ENCODE measurements around the gene LAMA5.

The LAMA5 gene

DNA sequence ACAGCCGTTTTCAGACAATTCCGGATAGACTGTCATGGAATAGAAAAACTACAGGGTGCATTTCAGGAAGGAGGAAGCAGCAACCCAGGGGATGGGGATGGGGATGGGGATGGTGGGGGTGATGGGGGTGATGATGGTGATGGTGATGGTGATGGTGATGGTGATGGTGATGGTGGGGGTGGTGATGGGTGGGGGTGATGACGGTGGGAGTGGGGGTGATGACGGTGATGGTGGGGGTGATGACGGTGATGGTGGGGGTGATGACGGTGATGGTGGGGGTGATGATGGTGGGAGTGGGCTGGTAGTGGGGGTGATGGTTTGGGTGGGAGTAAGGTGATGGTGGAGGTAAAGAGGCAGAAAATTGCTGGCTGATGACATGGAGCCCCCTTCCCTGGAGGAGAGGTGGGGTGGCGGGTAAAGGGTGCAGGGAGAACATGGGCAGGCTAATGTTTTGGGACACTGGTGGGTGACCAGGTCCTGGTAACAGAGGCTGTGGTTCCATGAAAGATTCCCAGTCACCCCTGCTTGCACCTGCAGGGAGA, 17.5 kb downstream of the LAMA5 start:
- no peak for DNase-seq (ENCODE audit: low read depth in 2 of 2)

DNA sequence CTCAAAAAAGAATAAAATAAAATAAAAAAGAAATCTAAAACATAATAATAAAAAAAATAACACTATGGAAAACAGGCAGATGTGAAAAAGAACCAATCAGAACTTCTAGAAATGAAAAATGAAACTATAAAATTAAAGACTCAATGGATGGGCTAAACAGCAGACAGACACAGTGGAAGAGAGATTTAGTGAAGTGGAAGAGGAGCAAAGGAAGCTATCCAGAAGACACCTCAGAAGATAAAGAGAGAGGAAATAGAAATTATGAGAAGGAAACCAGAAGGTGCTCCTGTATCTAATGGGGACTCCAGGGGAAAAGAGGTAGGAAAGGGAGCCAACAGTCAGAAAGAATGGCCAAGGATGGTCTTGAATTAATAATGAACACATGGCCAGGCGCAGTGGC, 18.5 kb downstream of the LAMA5 start:
- no peak for DNase-seq (ENCODE audit: low read depth in 2 of 2)

DNA sequence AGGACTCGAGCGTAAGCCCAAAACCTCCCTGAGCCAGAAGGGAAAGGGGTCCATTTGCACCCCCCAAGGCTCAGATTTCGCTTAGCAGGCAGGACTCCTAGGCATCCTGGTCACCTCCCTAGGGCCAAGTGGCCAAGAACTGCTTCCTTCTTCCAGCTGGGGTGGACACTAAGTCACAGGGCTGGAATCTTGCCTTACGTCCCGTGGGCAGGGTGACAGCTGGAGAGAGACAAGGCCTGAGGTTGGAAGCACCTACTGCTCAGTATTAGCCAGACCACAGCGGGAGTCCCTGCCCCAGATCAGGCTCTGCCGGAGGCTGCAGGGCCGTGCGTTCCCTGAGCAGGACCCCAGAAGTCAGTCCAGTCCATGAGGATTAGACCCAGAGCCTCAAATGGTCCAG, 19.7 kb downstream of the LAMA5 start:
- DNase-seq (ENCODE audit: low read depth in 2 of 2), result no peak

DNA sequence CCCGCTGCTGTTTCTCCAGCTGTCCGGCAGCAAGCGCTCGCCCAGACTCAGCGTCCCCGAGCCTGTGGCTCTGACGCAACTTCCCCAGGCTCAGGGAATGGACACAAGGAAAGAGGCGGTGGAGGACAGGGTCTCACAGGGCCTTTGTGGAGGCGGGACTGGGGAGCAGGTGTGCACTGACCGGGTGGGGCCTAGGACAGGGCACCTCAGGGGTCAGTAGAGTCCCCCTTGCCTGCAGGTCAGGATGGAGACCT, 20.0 kb downstream of the LAMA5 start:
- no peak for DNase-seq (ENCODE audit: low read depth in 2 of 2)

DNA sequence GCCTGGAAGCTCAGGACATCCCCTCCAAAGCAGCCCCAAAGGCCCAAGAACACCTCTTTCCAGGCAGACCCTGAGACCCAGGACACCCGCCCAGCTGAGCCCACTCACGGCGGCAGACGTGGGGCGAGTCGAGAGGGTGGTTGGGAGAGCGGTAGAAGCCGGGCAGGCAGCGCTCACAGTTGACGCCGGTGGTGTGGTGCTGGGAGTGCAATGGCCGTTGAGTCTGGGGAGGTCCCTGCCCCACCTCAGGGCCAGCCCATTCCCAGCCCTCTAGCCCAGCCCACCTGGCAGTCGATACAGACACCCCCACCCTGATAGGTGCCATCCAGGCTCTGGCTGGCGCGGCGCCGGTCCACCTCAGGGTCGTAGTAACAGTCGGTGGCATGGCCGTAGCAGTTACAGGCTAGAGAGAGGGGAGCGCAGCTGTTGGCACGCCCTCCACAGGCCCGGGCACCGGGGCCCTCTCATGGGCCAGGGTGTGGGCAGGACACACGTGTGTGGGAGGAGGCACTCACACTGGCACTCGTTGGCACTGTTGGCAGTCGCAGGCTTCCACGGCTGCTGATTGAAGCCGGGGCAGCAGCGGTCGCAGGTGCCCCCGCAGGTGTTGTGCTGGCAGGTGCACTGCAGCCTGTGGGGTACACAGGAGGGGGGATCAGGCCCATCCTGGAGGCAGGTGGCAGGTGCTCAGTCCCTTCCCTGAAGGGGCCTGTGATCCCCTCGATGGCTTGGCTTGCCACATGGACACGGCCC, 20.5 kb downstream of the LAMA5 start:
- DNase-seq (ENCODE audit: low read depth in 2 of 2), result no peak

DNA sequence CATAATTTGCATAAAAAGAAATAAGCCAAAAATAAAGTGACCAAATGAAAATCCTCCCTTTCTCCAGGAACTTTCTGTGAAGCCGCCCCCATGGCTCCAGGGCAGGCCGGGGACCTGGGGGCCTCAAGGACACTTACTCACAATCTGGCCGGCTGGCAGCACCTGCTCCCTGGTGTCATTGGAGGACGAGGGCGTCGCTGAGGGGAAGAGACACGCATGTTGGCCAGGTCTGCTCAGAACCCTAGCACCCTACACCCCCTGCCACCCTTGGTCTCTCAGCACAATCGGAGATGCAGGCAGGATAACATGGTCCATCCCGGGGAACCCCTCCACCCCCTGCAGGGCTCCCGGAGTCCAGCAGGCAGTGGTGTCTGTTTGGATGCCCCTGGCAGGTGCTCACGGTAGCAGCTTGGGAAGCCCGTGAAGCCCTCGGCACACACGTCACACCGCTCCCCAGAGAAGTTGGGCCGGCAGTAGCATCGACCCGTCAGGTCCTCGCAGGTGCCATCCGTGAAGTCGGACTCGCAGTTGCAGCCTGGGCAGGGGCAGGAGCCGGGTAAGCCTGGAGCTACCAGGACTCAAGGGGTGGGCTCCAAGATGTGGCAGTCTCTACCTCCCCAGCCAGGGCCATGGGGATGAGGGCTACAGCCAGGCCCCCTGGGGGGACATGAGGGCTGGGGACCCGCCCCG, 21.3 kb downstream of the LAMA5 start:
- no peak for DNase-seq (ENCODE audit: low read depth in 2 of 2)

DNA sequence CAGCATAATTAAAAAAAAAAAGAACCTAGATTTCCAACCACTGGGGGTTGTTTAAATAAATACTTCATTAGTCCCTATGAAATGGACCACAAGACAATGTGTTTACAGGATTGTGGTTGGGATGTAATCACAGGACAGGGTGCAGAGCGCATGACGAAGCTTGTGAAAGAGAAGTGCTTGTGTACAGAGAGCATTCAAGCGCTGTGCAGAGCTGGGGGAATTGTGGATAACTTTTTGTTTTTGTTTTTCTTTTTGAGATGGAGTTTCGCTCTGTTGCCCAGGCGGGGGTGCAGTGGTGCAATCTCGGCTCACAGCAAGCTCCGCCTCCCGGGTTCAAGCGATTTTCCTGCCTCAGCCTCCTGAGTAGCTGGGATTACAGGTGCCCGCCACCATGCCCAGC, 22.3 kb downstream of the LAMA5 start:
- DNase-seq (ENCODE audit: low read depth in 2 of 2), result no peak

DNA sequence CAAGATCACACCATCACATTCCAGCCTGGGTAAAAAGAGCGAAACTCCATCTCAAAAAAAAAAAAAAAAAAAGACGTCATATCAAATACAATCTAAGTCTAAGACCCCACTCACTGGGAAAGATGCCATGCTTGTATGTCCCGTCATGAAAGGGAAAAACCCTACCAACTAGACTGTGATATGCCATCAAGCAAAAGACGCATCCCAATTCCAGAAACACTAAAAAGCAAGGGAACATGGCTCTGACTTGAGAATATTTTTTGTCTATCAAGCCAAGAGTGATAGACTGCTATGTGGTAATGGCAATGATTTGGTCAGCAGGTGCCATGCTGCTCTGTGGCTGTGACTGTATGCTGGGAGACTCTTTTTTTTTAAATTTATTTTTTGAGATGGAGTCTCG, 23.0 kb downstream of the LAMA5 start:
- no peak for DNase-seq (ENCODE audit: low read depth in 2 of 2)

DNA sequence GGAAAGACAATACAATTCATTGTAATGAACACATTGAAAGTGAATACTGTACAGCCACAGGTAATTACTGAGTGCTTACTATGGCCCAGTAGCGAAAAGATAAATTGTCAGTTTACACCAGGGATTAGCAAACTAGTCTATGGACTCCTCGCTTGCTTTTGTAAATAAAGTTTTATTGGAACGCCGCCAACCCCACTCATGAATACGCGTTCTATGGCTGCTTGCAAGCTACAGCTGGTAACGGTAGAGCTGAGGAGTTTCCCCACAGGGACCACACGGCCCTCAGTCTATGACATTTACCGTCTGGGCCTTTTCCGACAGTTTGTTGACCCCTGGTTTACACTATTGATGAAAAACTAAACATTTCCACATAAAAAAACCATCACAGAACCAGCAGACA, 24.2 kb downstream of the LAMA5 start:
- no peak for DNase-seq (ENCODE audit: low read depth in 2 of 2)

DNA sequence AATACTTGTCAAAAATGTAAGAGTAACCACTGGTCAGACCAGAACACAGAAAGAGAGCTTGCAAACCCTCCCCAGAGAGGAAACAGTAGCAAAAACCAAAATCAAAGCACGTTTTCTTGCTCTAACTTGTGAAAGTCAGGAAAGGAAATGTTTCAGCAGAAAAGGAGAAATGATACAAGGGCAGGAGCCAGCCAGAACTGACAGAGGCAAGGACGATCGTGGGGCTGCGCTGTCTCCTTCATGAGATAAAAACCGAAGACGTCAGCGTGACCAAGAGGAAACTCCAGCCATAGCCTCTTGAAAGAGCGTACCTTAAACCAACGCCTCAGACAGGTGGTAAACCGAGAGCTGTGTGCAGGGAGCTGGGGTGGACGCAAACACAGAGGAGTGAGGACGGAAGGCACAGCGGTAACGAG, 27.5 kb downstream of the LAMA5 start:
- no peak for DNase-seq (ENCODE audit: low read depth in 2 of 2)

DNA sequence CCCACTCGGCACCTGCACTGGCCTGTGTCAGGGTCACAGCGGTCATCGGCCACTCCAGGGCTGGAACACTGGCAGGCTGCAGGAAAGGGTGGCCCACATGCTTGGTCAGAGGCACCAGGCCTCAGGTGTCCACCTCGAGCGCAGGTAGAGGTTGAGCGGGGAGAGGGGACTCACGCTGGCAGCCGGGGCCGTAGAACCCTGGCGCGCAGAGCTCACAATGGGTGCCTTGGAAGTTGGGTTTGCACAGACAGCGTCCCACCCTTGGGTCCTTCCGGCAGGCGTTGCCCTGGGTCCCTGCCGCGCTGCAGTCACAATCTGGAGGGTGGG, 28.9 kb downstream of the LAMA5 start:
- DNase-seq (ENCODE audit: low read depth in 2 of 2), result no peak

DNA sequence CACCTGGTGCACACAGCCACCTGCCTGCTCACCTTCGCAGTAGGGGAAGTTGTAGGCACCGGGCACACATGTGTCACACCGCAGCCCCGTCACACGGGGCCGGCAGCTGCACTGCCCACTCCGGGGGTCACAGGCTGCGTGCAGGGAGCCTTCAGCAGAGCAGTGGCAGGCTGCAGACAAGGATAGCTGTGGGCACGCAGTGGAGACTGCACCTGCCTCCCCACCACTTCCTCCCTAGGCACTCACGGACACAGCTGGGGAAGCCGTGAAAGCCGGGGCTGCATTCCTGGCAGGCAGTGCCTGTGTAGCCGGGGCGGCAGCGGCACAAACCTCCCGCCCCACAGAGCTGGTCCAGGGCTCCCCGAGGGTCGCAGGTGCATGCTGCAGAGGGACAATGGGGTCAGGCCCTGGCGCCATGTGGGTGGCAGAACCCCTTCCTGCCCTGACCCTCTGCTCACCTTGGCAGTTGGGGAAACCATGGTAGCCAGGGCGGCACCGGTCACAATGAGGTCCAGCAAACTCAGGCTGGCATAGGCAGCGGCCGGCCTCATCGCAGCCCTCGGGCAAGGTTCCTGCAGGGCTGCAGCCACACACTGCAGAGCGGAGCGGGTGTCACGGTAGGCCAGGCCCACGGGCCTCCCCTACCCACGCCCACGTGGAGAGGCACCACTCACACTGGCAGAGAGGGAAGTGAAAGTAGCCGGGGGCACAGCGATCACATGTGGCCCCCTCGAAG, 29.4 kb downstream of the LAMA5 start:
- DNase-seq (ENCODE audit: low read depth in 2 of 2), result no peak

DNA sequence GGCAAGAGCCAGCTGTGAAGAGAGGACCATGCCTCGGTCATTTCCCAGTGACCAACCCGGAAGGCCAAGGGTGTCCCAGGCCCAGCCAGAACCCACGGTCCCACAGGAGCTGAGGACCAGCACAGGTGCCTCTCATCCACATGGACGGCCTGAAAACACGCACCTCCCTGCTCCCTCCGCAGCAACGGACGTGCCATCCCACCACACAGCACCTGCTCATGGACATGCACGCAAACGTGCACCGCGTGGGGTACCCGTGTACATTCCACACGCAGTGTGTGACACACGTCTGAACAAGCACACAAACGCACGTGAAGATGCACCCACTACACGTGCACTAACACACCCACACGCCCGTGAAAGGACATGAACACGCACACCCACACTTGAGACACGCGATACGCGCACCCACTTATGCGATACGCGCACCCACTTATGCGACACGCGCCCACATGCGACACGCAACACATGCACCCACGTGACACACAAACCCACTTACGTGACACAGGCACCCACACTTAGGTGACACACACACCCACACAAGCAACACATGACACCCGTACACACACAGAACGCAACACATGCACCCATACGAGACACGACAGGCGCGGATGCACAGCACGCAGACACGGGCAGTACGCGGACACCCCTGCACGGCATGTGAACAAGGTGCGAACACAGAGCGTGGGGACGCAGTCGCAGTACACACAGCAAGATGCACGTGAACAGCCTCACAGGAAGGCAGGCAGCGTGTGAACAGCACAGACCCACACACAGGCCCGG, 30.1 kb downstream of the LAMA5 start:
- DNase-seq (ENCODE audit: low read depth in 2 of 2), result no peak

DNA sequence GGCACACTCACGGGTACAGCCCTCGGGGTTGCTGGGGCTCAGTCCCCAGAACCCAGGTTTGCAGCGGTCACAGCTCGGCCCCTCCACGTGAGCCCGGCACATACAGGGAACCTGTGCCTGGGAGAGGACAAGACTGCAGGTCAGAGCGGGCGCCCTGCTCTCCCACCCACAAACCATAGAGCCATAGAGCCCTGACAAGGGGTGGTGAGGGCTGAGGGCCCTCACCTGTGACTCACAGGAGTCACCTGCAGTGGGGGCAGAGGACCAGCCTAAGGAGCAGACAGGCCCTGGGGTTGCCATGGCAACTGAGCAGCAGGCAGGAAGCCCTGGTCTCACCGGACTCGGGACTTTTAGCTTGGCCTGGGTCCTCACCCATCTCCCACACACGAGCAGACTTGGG, 30.8 kb downstream of the LAMA5 start:
- DNase-seq (ENCODE audit: low read depth in 2 of 2), result no peak

DNA sequence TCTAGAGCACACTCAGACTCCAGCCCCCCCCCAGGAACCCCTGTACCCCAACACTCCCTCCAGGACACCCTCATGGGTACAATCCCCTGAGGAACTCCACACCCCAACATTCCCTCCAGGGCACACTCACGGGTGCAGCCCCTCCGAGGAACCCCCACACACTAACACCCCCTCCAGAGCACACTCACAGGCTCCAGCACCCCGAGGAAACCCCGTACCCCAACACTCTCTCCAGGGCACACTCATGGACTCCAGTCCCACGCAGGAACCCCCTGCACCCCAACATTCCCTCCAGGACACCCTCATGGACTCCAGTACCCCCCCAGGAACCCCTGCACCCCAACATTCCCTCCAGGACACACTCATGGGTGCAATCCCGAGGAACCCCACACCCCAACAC, 31.6 kb downstream of the LAMA5 start:
- no peak for DNase-seq (ENCODE audit: low read depth in 2 of 2)

DNA sequence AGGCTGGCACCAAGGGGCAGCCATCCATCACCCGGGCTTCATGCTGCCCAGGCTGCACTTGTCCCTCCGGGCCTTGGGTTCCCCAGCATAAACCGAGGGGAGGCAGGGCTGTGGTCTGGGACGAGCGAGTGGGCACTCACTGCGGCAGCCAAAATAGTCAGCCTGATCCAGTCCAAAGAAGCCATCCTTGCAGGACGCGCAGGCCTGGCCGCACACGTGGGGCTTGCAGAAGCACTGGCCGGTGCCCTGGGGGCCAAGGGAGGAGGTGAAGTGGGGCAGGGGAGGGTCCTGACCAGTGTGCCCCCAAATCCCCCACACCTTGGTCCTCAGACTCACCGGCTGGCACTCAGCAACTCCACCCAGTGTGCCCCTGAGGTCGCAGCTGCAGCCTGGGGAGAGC, 32.2 kb downstream of the LAMA5 start:
- no peak for DNase-seq (ENCODE audit: low read depth in 2 of 2)

DNA sequence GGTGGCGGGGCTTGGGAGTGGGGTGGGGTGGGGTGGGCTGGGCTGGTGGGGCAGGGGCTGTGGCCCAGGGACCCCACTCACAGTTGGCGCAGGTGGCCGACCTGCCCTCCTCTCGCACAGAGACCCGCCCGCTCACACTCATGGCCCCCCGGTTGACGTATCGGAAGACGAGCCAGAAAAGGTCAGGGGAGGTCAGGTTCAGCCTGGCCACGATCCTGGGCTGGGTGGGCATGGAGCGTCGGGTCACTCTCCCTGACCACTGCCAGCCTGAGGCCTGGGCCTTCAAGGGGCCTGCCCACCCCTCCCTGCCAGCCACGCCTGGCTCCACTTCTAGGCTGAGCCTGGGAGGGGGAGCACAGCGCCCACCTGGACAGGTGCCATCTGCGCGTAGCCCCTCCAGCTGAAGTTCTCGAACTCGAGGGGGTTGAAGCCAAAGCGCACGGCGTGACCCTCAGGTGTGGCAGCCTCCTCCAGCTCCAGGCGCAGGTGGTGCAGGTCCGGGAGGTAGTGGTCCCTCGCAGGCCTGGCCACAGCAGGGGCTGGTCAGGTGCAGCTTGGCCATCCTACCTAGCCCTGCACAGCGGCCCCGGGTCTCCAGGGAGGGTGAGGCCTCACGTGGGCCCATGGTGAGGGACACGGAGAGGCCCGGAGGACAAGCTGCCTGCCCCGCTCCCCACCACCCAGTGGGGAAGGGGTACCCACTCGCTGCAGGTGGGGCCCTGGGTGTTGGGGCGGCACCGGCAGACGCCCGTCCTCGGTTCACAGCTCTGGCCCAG, 33.1 kb downstream of the LAMA5 start:
- no peak for DNase-seq (ENCODE audit: low read depth in 2 of 2)

DNA sequence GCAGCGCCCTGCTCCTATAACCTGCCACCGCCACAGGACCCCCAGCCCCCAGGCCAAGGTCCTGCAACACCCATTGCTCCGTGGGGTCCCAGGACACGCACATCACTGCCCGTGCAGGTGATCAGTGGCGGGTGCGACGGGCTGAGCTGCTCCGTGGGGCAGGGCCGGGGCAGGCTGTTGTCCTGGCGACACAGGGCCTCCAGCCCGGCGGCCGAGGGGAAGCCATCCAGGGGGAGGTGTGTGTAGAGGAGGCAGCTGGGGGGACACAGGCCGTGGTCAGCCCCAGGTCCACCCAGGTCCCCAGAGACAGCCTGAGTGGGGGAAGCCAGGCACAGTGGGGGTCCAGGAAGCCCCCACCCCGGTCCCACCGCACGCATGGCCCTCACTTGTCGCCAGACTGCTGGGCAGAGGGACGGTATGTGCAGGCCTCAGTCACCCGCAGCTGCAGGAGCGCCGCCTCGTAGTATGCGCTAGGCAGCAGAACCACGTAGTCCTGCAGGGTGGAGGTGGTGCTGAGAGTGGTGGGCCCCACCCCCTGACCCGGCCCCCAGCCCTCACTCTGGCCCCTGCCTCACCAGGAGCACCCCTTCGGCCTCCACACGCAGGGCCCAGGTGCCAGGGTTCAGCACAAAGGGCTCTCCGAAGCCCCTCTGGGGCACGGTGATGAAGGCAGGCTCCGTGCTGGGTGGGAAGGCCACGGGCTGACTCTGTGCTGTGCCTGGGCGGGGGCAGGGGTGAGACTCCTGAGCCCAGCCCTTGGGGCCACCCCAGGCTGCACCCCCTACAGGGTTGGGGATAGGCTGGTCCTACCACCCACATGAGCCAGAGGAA, 33.9 kb downstream of the LAMA5 start:
- no peak for DNase-seq (ENCODE audit: low read depth in 2 of 2)

DNA sequence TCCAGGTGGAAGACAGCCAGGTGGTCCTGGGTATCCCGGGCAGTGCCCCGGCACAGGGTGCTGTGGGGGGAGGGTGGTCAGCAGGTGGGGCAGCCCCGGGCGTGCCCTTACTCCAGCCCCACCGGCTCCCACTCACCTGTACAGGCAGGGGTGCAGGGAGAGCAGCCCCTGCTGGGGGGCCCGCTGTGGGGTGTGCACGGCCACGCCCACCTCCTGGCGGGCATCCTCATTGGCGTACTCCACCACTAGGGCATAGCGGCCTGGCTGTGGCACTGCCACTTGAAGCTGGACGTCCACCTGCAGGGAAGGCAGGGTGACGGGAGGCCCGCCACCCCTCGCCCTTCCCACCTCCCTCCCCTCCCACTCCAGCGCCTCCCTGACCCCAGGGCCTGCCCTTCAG, 34.7 kb downstream of the LAMA5 start:
- no peak for DNase-seq (ENCODE audit: low read depth in 2 of 2)

DNA sequence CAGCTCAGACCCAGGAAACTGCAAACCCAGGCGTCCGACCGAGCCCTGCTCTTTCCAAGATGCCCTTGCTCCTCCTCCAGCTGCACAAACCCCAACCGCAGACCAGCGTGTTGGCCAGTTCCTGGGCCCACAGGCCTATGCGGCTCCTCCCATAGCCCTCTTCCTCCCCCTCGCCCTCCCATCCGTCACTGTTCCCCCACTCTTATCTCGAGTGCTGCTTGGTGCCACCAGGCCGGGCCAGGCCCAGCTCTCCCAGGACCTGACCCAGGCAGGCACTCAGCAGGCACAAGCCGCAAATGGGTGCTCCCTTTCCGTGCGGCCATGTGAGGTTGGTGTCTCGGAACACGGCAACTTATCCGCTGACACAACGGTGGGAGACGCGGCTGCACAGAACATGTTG, 35.8 kb downstream of the LAMA5 start:
- no peak for DNase-seq (ENCODE audit: low read depth in 2 of 2)

All from stimulated activated CD8-positive, alpha-beta memory T cell treated with anti-CD3 and anti-CD28 coated beads, Interleukin-2, amount 100 ng/mL, for 48 hours (primary cell).